Caco-2 (cell line): ENCODE results near the gene ACSS1. TPM values are rescaled to one million over a fixed set of nuclear protein-coding genes. Genes with fewer than 3 reads are reported as not detected.

Source experiments
- BruUV-seq: library from RNA; stranded (reverse); fragments of 400-500 nt; replicated peaks from 2 replicates; lab custom pipeline; 2021; lab: Mats Ljungman, UMichigan
- CTCF ChIA-PET: fragments of 300-600 bp; sonication (Branson Sonifier 250); formaldehyde crosslinking; loops from one replicate; lab custom pipeline; 2022; ENCODE audit warnings: antibody characterized with exemption; lab: Charles Lee
- POLR2A ChIA-PET: fragments of 300-600 bp; sonication (Branson Sonifier 250); formaldehyde crosslinking; loops from one replicate; lab custom pipeline; 2022; ENCODE audit warnings: antibody characterized with exemption; lab: Charles Lee
- DNase-seq, 2 experiments: peaks; one replicate each; pipeline versions ENCODE4 v3.0.0 to v3.0.0-alpha.2; 2020 to 2022
- H3K27me3 ChIP-seq: replicated peaks from 2 replicates; pipeline ENCODE4 v1.6.0; 2011; ENCODE audit warnings: low read length; ENCODE audit not compliant: control insufficient read depth, insufficient read depth
- H3K36me3 ChIP-seq: 2 replicates; pipeline ENCODE4 v1.5.1; 2011; ENCODE audit warnings: low read length; ENCODE audit not compliant: control insufficient read depth, insufficient read depth
- H3K4me1 ChIP-seq: fragments of 250-450 bp; sonication (Bioruptor Pico); 2 replicates; pipeline ENCODE4 v1.5.1; 2020; ENCODE audit warnings: mild to moderate bottlenecking
- H3K4me3 ChIP-seq: 2 replicates; pipeline ENCODE4 v1.5.1; 2011; ENCODE audit warnings: low read depth, mild to moderate bottlenecking, control low read depth, low read length
- H3K9me3 ChIP-seq: fragments of 250-450 bp; sonication (Bioruptor Pico); 2 replicates; pipeline ENCODE4 v1.5.1; 2020; ENCODE audit warnings: mild to moderate bottlenecking, moderate library complexity
- H3K27ac Mint-ChIP-seq: one replicate; pipeline ENCODE4 v1.8.0; 2022; ENCODE audit warnings: mixed read lengths; ENCODE audit not compliant: unreplicated experiment
- H3K27me3 Mint-ChIP-seq: one replicate; pipeline ENCODE4 v1.8.0; 2022; ENCODE audit warnings: mixed read lengths; ENCODE audit not compliant: insufficient read depth, unreplicated experiment
- H3K36me3 Mint-ChIP-seq: one replicate; pipeline ENCODE4 v1.8.0; 2022; ENCODE audit warnings: mild to moderate bottlenecking, mixed read lengths; ENCODE audit not compliant: insufficient read depth, unreplicated experiment
- H3K4me1 Mint-ChIP-seq: one replicate; pipeline ENCODE4 v1.8.0; 2022; ENCODE audit warnings: low read depth, mixed read lengths; ENCODE audit not compliant: unreplicated experiment
- H3K4me3 Mint-ChIP-seq: one replicate; pipeline ENCODE4 v1.8.0; 2022; ENCODE audit warnings: mild to moderate bottlenecking, moderate library complexity, mixed read lengths; ENCODE audit not compliant: unreplicated experiment
- H3K9me3 Mint-ChIP-seq: one replicate; pipeline ENCODE4 v1.8.0; 2022; ENCODE audit warnings: mixed read lengths; ENCODE audit not compliant: unreplicated experiment
- CTCF ChIP-seq, 2 experiments: fragments of 200-600 bp in 1 of 2; IDR thresholded peaks; 1 replicate in 1 of 2; 2 replicates in 1 of 2; pipeline versions ENCODE4 v1.5.1 to v1.8.0; 2011 to 2022; ENCODE audit warnings: antibody characterized with exemption in 1 of 2, control low read depth in 1 of 2, inconsistent platforms in 1 of 2, low read depth in 1 of 2, low read length in 1 of 2, mild to moderate bottlenecking in 1 of 2, moderate library complexity in 1 of 2; ENCODE audit not compliant: insufficient read depth in 1 of 2, severe bottlenecking in 1 of 2, unreplicated experiment in 1 of 2
- intact Hi-C: fragments of 100-400 bp; cut with micrococcal nuclease; formaldehyde crosslinking; loops from one replicate; pipeline ENCODE4 v1.10.0; 2022; ENCODE audit not compliant: unreplicated experiment
- total RNA-seq: library from RNA; stranded (reverse); gene quantifications from 2 replicates; pipeline ENCODE4 v1.2.3, GENCODE V29; 2022

Gene ACSS1
- total RNA-seq, 1 experiment from 2014 or later: 113 TPM

- H3K4me1 Mint-ChIP-seq: peaks cover 5% of the 10 kb centered on the region
- Histone ChIP-seq H3K4me3 (no peak overlapping the region), H3K36me3 (peaks cover 2% of the 10 kb centered on the region; the same call in 1 of the 2 replicates), H3K27me3 (no peaks in the 10 kb centered on the region), H3K4me1 (peaks cover 4% of the 10 kb centered on the region; the same call in 1 of the 2 replicates), H3K9me3 (no peaks in the 10 kb centered on the region)
- no peak for DNase-seq
- H3K27me3 Mint-ChIP-seq: no peaks in the 10 kb centered on the region
- POLR2A ChIA-PET: no interaction called here
- no TSS peak for BruUV-seq
- CTCF ChIA-PET: no interaction called here
- H3K9me3 Mint-ChIP-seq: no peaks in the 10 kb centered on the region
- H3K27ac Mint-ChIP-seq: no peak overlapping the region
- intact Hi-C loops: no loop called here
- no peak overlapping the region for H3K4me3 Mint-ChIP-seq
- no peak for TF ChIP-seq CTCF (IDR thresholded peaks at IDR 0.05; ENCODE audit: insufficient read depth in 1 of 2, low read depth in 1 of 2, low read length in 1 of 2, severe bottlenecking in 1 of 2, unreplicated experiment in 1 of 2)
- peaks cover 27% of the 10 kb centered on the region for H3K36me3 Mint-ChIP-seq
These were observed 20.4 kb downstream of the ACSS1 start for GRCh38 chr20:25037288-25038102.

- peaks cover 33% of the 10 kb centered on the region for H3K36me3 Mint-ChIP-seq
- no peak overlapping the region for H3K4me3 ChIP-seq
- no peaks in the 10 kb centered on the region for H3K27me3 Mint-ChIP-seq
- POLR2A ChIA-PET: no interaction called here
- CTCF ChIA-PET: no interaction called here
- no peak for TF ChIP-seq CTCF (IDR thresholded peaks at IDR 0.05; ENCODE audit: insufficient read depth in 1 of 2, low read depth in 1 of 2, low read length in 1 of 2, severe bottlenecking in 1 of 2, unreplicated experiment in 1 of 2)
- no peak overlapping the region for H3K27ac Mint-ChIP-seq
- no peaks in the 10 kb centered on the region for H3K9me3 Mint-ChIP-seq
- peaks cover 2% of the 10 kb centered on the region; the same call in 1 of the 2 replicates for H3K36me3 ChIP-seq
- no peak for DNase-seq
- H3K4me1 Mint-ChIP-seq: peaks cover 5% of the 10 kb centered on the region
- intact Hi-C loops: no loop called here
- peaks cover 12% of the 10 kb centered on the region for H3K4me1 ChIP-seq
- BruUV-seq: no TSS peak
- H3K4me3 Mint-ChIP-seq: no peak overlapping the region
- H3K9me3 ChIP-seq: no peaks in the 10 kb centered on the region
- no peaks in the 10 kb centered on the region for H3K27me3 ChIP-seq
These were observed 21.5 kb downstream of the ACSS1 start for GRCh38 chr20:25036331-25036936.

GRCh38 chr20:25035921-25036320 is 22.0 kb downstream of the ACSS1 start:
- no peak for DNase-seq
- Mint-ChIP-seq H3K27ac (no peak overlapping the region), H3K27me3 (no peaks in the 10 kb centered on the region), H3K36me3 (peaks cover 38% of the 10 kb centered on the region), H3K4me3 (no peak overlapping the region), H3K4me1 (peaks cover 5% of the 10 kb centered on the region), H3K9me3 (no peaks in the 10 kb centered on the region)
- Histone ChIP-seq H3K9me3 (no peaks in the 10 kb centered on the region), H3K4me3 (no peak overlapping the region), H3K4me1 (peaks cover 17% of the 10 kb centered on the region), H3K27me3 (no peaks in the 10 kb centered on the region), H3K36me3 (peaks cover 2% of the 10 kb centered on the region; the same call in 1 of the 2 replicates)
- ChIA-PET POLR2A (no interaction called here), CTCF (no interaction called here)
- BruUV-seq: no TSS peak
- TF ChIP-seq CTCF (IDR thresholded peaks at IDR 0.05; ENCODE audit: insufficient read depth in 1 of 2, low read depth in 1 of 2, low read length in 1 of 2, severe bottlenecking in 1 of 2, unreplicated experiment in 1 of 2): no peak
- intact Hi-C loops: no loop called here
